Gastroesophageal sphincter (tissue), 4 donors: ENCODE results near the gene ESPNL. TPM values are rescaled to one million over a fixed set of nuclear protein-coding genes. Genes with fewer than 3 reads are reported as not detected.

ENCODE experiments used
- ATAC-seq: fragments of 150-250 bp; one replicate; pipeline ENCODE4 v1.9.1; 2016; ENCODE audit warnings: mild to moderate bottlenecking, moderate library complexity
- H3K27ac ChIP-seq, 4 donors: fragments of 200-600 bp; sonication (generic) in 3 of 4; 1 replicate in 3 of 4; 2 replicates in 1 of 4; pipeline ENCODE4 v1.5.1; 2016 to 2019
- H3K27me3 ChIP-seq: fragments of 200-600 bp; sonication (generic); one replicate; pipeline ENCODE4 v1.5.1; 2019
- H3K36me3 ChIP-seq, 2 donors: fragments of 200-600 bp; sonication (generic); one replicate each; pipeline ENCODE4 v1.5.1; 2019; ENCODE audit warnings: control low read depth in 1 of 2
- H3K4me1 ChIP-seq, 3 donors: fragments of 200-600 bp; sonication (generic); 1 replicate in 2 of 3; 2 replicates in 1 of 3; pipeline ENCODE4 v1.5.1; 2016 to 2019; ENCODE audit warnings: control low read depth in 2 of 3
- H3K4me3 ChIP-seq, 2 donors: fragments of 200-600 bp; sonication (generic); one replicate each; pipeline ENCODE4 v1.5.1; 2019; ENCODE audit warnings: mild to moderate bottlenecking in 1 of 2, moderate library complexity in 1 of 2
- H3K9me3 ChIP-seq, 3 donors: fragments of 200-600 bp; sonication (generic); one replicate each; pipeline ENCODE4 v1.5.1; 2017 to 2019; ENCODE audit warnings: control low read depth in 2 of 3
- EP300 ChIP-seq: sonication (generic); formaldehyde crosslinking; IDR thresholded peaks from one replicate; pipeline ENCODE4 v1.6.1; 2017; ENCODE audit warnings: antibody characterized with exemption, mild to moderate bottlenecking
- POLR2A ChIP-seq, 2 donors: fragments of 450-650 bp; IDR thresholded peaks; one replicate each; pipeline ENCODE4 v1.6.1; 2017; ENCODE audit warnings: antibody characterized with exemption in 2 of 2, mild to moderate bottlenecking in 2 of 2, moderate library complexity in 1 of 2
- POLR2AphosphoS5 ChIP-seq: sonication (generic); formaldehyde crosslinking; IDR thresholded peaks from one replicate; pipeline ENCODE4 v1.6.1; 2017; ENCODE audit warnings: antibody characterized with exemption
- WGBS, 2 donors: methylation state at CpG; one replicate each; pipeline ENCODE4 v1.1.5; 2018; ENCODE audit warnings: low coverage in 1 of 2; 5-methylcytosine and 5-hydroxymethylcytosine counted together
- total RNA-seq, 4 donors: library from RNA; depleted of rRNA; stranded (reverse); fragments of >200 nt; gene quantifications; one replicate each; pipeline ENCODE4 v1.1.0, GENCODE V29; 2016
- TF ChIP-seq, protein P1 (sequence below), 4 experiments: fragments of 200-600 bp in 2 of 4; fragments of 450-650 bp in 2 of 4; sonication (generic) in 1 of 4; IDR thresholded peaks; one replicate each; pipeline ENCODE4 v1.5.1; 2017 to 2019; ENCODE audit warnings: antibody characterized with exemption in 4 of 4, mild to moderate bottlenecking in 2 of 4, moderate library complexity in 2 of 4

ESPNL gene
- total RNA-seq, 4 donors from 2014 or later = 0.12 to 3.4 (median 0.31) TPM; not detected in 1

DNA sequence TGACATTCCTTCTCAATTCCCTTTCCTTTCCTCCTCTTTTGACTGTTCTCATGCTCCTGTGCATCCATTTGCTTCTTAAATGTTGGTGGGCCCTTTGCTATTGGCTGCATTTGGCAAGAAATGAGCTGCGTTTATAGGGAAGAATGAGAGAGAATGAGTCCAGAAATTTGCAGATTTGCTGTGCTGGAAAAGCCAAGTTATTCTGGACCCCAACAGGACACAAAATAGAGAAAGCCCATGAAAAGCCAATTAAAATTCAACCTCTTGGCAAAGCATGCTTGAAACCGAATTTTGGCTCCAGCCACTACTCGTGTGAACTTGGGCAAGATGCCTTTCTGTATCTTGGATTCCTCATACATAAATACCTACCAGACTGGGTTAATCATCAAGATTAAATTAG is 40.6 kb upstream of the ESPNL start:
- Histone ChIP-seq H3K4me3 (peak overlapping the region in 1 of 2 donors; percentile 93), H3K27ac (no peak overlapping the region), H3K9me3 (no peaks in the 10 kb centered on the region), H3K27me3 (peaks cover 8% of the 10 kb centered on the region), H3K36me3 (peaks cover 0 to 3% of the 10 kb centered on the region in 2 donors), H3K4me1 (peaks cover 0 to 28% (median 4%) of the 10 kb centered on the region in 3 donors)
- TF ChIP-seq, protein P1, sequence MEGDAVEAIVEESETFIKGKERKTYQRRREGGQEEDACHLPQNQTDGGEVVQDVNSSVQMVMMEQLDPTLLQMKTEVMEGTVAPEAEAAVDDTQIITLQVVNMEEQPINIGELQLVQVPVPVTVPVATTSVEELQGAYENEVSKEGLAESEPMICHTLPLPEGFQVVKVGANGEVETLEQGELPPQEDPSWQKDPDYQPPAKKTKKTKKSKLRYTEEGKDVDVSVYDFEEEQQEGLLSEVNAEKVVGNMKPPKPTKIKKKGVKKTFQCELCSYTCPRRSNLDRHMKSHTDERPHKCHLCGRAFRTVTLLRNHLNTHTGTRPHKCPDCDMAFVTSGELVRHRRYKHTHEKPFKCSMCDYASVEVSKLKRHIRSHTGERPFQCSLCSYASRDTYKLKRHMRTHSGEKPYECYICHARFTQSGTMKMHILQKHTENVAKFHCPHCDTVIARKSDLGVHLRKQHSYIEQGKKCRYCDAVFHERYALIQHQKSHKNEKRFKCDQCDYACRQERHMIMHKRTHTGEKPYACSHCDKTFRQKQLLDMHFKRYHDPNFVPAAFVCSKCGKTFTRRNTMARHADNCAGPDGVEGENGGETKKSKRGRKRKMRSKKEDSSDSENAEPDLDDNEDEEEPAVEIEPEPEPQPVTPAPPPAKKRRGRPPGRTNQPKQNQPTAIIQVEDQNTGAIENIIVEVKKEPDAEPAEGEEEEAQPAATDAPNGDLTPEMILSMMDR (IDR thresholded peaks at IDR 0.05) = no peak
- TF ChIP-seq EP300 = no peak
- TF ChIP-seq POLR2A (IDR thresholded peaks at IDR 0.05) = no peak
- TF ChIP-seq POLR2AphosphoS5 = no peak
- ATAC-seq = no peak
- 65 to 72% methylated on average over 3 of the region's 3 CpGs for WGBS, 2 donors

- no peak for ATAC-seq
- peak overlapping the region; percentile 39 to 94 (median 92) for H3K27ac ChIP-seq
- 0% methylated on average over 5 to 10 of the region's 18 CpGs for WGBS, 2 donors
- H3K9me3 ChIP-seq = no peaks in the 10 kb centered on the region
- H3K4me3 ChIP-seq = peak overlapping the region; percentile 47 to 93
- no peak for TF ChIP-seq POLR2AphosphoS5
- H3K4me1 ChIP-seq = peaks cover 0 to 28% (median 4%) of the 10 kb centered on the region in 3 donors
- H3K36me3 ChIP-seq = peaks cover 0 to 9% of the 10 kb centered on the region in 2 donors
- H3K27me3 ChIP-seq = peaks cover 3% of the 10 kb centered on the region
Observed at GRCh38 chr2:238060096-238060541, 40.0 kb upstream of the ESPNL start.

DNA sequence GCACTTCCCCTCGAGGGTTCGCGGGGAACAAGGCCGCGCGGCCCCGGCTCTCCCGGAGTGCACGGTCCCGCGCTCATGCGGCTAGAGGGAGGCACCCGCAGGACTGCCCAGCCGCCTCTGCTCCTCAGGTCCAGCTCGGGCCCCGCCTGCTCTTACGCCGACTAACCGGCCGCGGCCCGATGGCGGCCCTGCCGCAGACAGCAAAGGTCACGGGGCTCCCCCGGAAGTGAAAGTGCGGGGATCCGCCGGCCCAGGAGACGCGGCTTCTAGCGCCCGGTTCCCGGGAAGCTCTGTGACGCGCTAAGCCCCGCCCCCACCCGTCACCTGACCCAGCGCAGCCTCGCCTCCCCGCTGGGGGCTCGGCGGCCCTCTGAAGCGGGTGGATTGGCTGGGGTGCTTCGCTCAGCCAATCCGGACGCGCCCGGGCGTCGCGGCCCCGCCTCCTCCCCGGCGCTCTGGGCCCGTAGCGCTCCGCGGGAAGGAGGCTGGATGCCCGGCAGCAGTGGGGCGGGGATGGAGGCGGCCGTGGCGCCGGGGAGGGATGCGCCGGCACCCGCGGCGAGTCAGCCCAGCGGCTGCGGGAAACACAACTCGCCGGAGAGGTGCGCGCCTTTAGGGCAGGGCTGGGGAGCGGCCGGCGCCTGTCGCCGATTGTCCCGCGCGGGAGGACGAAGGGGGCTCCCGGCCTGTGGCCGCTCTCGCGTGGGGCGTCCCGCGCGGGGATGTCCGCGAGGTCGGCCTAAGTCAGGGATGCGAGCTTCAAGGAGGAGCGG is 39.4 kb upstream of the ESPNL start, which contains the start of gene SCLY:
Gene SCLY, plus strand, starts transcription at position 460 of the 773 bp plus-strand sequence. Its CDS starts 54 bp downstream, at position 514.
- Histone ChIP-seq H3K4me1 (peaks cover 0 to 28% (median 4%) of the 10 kb centered on the region in 3 donors), H3K27ac (peak within 1 kb of the TSS; percentile 39 to 94 (median 92)), H3K4me3 (peak within 1 kb of the TSS; percentile 47 to 93), H3K9me3 (no peaks in the 10 kb centered on the region), H3K27me3 (no peaks in the 10 kb centered on the region), H3K36me3 (peaks cover 0 to 13% of the 10 kb centered on the region in 2 donors)
- 0% methylated on average over 5 to 7 of the region's 98 CpGs for WGBS, 2 donors
- TF ChIP-seq POLR2A (IDR thresholded peaks at IDR 0.05) (peak; percentile 81 to 85), POLR2AphosphoS5 (peak; percentile 90), EP300 (no peak)
- TF ChIP-seq, protein P1 (IDR thresholded peaks at IDR 0.05) = peak in 1 of 4 experiments; percentile 18
- ATAC-seq = peak; percentile 99

- Histone ChIP-seq H3K4me1 (peaks cover 0 to 28% (median 4%) of the 10 kb centered on the region in 3 donors), H3K27me3 (no peaks in the 10 kb centered on the region), H3K36me3 (peaks cover 0 to 21% of the 10 kb centered on the region in 2 donors), H3K9me3 (no peaks in the 10 kb centered on the region), H3K4me3 (peak overlapping the region; percentile 47 to 93), H3K27ac (peak overlapping the region; percentile 2 to 94 (median 92))
- TF ChIP-seq POLR2A (IDR thresholded peaks at IDR 0.05) = no peak
- no peak for TF ChIP-seq POLR2AphosphoS5
- no peak for TF ChIP-seq EP300
- TF ChIP-seq, protein P1 (IDR thresholded peaks at IDR 0.05) = no peak
- ATAC-seq = no peak
- WGBS, 2 donors = 3 to 5% methylated on average over 19 to 22 of the region's 29 CpGs
Observed at GRCh38 chr2:238061315-238062202, 38.6 kb upstream of the ESPNL start.
